ENCODE measurements around the gene PLCH1.

PLCH1 gene

DNA sequence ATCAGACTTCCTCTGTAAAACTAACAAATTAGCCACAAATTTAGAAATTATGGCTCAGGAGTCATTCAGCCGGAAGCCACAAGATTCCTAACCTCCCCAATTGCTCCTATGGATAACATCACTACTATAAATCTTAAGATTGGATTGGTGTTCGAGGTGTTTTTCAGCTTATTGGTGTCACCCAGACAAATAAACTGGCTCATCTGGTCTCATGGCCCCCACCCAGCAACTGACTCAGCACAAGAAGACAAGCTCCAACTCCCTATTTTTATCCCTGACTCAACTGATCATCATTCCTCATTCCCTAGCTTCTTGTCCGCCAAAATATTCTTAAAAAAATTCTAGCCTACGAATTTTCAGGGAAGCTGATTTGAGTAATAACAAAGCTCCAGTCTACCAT lies 316.3 kb downstream of the PLCH1 start:
- TF ChIP-seq POLR2AphosphoS5 (IDR thresholded peaks at IDR 0.05; ENCODE audit: low read depth) = no peak
- no peak for TF ChIP-seq GABPA (IDR thresholded peaks at IDR 0.05; ENCODE audit: low read depth)
- TF ChIP-seq, protein P1, sequence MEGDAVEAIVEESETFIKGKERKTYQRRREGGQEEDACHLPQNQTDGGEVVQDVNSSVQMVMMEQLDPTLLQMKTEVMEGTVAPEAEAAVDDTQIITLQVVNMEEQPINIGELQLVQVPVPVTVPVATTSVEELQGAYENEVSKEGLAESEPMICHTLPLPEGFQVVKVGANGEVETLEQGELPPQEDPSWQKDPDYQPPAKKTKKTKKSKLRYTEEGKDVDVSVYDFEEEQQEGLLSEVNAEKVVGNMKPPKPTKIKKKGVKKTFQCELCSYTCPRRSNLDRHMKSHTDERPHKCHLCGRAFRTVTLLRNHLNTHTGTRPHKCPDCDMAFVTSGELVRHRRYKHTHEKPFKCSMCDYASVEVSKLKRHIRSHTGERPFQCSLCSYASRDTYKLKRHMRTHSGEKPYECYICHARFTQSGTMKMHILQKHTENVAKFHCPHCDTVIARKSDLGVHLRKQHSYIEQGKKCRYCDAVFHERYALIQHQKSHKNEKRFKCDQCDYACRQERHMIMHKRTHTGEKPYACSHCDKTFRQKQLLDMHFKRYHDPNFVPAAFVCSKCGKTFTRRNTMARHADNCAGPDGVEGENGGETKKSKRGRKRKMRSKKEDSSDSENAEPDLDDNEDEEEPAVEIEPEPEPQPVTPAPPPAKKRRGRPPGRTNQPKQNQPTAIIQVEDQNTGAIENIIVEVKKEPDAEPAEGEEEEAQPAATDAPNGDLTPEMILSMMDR (IDR thresholded peaks at IDR 0.05; ENCODE audit: insufficient read depth, low read length) = no peak
- TF ChIP-seq, protein P2, sequence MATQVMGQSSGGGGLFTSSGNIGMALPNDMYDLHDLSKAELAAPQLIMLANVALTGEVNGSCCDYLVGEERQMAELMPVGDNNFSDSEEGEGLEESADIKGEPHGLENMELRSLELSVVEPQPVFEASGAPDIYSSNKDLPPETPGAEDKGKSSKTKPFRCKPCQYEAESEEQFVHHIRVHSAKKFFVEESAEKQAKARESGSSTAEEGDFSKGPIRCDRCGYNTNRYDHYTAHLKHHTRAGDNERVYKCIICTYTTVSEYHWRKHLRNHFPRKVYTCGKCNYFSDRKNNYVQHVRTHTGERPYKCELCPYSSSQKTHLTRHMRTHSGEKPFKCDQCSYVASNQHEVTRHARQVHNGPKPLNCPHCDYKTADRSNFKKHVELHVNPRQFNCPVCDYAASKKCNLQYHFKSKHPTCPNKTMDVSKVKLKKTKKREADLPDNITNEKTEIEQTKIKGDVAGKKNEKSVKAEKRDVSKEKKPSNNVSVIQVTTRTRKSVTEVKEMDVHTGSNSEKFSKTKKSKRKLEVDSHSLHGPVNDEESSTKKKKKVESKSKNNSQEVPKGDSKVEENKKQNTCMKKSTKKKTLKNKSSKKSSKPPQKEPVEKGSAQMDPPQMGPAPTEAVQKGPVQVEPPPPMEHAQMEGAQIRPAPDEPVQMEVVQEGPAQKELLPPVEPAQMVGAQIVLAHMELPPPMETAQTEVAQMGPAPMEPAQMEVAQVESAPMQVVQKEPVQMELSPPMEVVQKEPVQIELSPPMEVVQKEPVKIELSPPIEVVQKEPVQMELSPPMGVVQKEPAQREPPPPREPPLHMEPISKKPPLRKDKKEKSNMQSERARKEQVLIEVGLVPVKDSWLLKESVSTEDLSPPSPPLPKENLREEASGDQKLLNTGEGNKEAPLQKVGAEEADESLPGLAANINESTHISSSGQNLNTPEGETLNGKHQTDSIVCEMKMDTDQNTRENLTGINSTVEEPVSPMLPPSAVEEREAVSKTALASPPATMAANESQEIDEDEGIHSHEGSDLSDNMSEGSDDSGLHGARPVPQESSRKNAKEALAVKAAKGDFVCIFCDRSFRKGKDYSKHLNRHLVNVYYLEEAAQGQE (IDR thresholded peaks at IDR 0.05; ENCODE audit: insufficient replicate concordance, low read depth) = no peak
- no peak for TF ChIP-seq SPI1 (IDR thresholded peaks at IDR 0.05; ENCODE audit: borderline replicate concordance, low read depth)

DNA sequence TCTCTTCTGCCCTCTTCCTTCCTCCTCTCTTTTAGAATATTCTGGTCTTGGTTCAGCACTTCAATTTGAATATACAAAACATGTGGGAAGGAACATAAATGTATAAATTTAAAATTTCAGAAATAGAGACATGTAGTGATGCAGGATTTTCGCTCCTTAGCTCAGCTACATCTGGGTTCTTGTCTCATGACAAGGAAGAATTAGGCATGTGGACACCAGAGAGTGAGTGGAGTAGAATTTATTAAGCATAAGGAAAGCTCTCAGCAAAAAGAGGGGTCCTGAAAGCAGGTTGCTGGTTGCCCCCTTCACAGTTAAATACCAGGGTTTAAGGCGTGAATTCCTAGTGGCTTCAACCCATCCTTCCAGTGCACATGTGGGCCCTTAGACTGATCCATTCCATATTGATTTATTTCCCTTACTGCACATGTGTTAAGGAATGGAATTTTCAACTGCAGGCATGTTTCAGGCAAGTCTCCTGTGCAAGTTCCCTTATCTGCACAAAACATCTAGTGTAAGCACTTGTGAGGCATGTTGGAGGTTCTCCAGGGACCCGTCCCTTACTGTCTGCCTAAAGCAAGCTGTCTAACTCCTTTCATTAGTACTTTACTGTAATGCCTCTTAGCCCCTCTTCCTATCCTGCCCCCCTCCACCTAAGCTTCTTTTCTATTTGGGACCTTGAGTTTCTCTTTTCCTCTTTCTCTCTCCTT lies 318.2 kb downstream of the PLCH1 start:
- TF ChIP-seq, protein P2 (IDR thresholded peaks at IDR 0.05; ENCODE audit: insufficient replicate concordance, low read depth) = no peak
- TF ChIP-seq POLR2AphosphoS5 (IDR thresholded peaks at IDR 0.05; ENCODE audit: low read depth) (no peak), GABPA (IDR thresholded peaks at IDR 0.05; ENCODE audit: low read depth) (no peak), SPI1 (IDR thresholded peaks at IDR 0.05; ENCODE audit: borderline replicate concordance, low read depth) (no peak)
- TF ChIP-seq, protein P1 (IDR thresholded peaks at IDR 0.05; ENCODE audit: insufficient read depth, low read length) = no peak
- Histone ChIP-seq H3K4me3 (replicated peaks; ENCODE audit: insufficient read depth, low read length) (no peak overlapping the region), H3K27me3 (ENCODE audit: insufficient read depth, poor library complexity, severe bottlenecking) (no peaks in the 10 kb centered on the region), H3K27ac (replicated peaks) (no peak overlapping the region)
- DNase-seq (ENCODE audit: low read depth in 1 of 2, low spot score in 1 of 2) = no peak

More for the DNA sequence above, 316.3 kb downstream of the PLCH1 start:
- no peak overlapping the region for H3K4me3 ChIP-seq (replicated peaks; ENCODE audit: insufficient read depth, low read length)
- DNase-seq (ENCODE audit: low read depth in 1 of 2, low spot score in 1 of 2) = no peak
- no peaks in the 10 kb centered on the region for H3K27me3 ChIP-seq (ENCODE audit: insufficient read depth, poor library complexity, severe bottlenecking)
- H3K27ac ChIP-seq (replicated peaks) = no peak overlapping the region

DNA sequence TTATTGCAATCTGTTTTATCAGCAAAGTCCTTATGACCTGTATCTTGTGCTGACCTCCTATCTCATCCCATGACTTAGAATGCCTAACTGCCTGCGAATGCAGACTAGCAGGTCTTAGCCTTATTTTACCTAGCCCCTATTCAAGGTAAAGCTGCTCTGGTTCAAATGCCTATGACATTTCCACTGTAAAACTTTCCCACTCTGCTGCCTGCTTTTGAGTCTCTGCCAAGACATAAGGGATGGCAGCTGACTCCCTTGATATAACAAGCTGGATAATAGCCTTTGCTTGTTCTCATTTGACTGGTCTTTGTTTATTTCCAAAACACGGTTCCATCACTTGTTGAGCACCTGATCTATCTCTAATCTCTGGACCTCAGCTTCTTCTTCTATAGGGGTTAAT lies 319.5 kb downstream of the PLCH1 start:
- Histone ChIP-seq H3K27ac (replicated peaks) (no peak overlapping the region), H3K4me3 (replicated peaks; ENCODE audit: insufficient read depth, low read length) (no peak overlapping the region), H3K27me3 (ENCODE audit: insufficient read depth, poor library complexity, severe bottlenecking) (no peaks in the 10 kb centered on the region)
- DNase-seq (ENCODE audit: low read depth in 1 of 2, low spot score in 1 of 2) = no peak
- no peak for TF ChIP-seq SPI1 (IDR thresholded peaks at IDR 0.05; ENCODE audit: borderline replicate concordance, low read depth)
- TF ChIP-seq, protein P1 (IDR thresholded peaks at IDR 0.05; ENCODE audit: insufficient read depth, low read length) = no peak
- TF ChIP-seq GABPA (IDR thresholded peaks at IDR 0.05; ENCODE audit: low read depth) = no peak
- no peak for TF ChIP-seq POLR2AphosphoS5 (IDR thresholded peaks at IDR 0.05; ENCODE audit: low read depth)

All from HL-60 (cell line).